Measurements from ENCODE around the gene ARHGAP15.

ARHGAP15 gene

GRCh38 chr2:143588746-143589145 is 459.5 kb downstream of the ARHGAP15 start:
- no peak overlapping the region for H3K4me3 ChIP-seq (ENCODE audit: control insufficient read depth, low read depth, low read length)
- no peak for DNase-seq (ENCODE audit: low read depth)
- no peak for TF ChIP-seq CTCF (IDR thresholded peaks at IDR 0.05; ENCODE audit: control insufficient read depth, insufficient read depth, low read depth, low read length, missing control alignments)

GRCh38 chr2:143594161-143594560 is 464.9 kb downstream of the ARHGAP15 start:
- H3K4me3 ChIP-seq (ENCODE audit: control insufficient read depth, low read depth, low read length) = no peak overlapping the region
- no peak for TF ChIP-seq CTCF (IDR thresholded peaks at IDR 0.05; ENCODE audit: control insufficient read depth, insufficient read depth, low read depth, low read length, missing control alignments)
- DNase-seq (ENCODE audit: low read depth) = no peak

DNA sequence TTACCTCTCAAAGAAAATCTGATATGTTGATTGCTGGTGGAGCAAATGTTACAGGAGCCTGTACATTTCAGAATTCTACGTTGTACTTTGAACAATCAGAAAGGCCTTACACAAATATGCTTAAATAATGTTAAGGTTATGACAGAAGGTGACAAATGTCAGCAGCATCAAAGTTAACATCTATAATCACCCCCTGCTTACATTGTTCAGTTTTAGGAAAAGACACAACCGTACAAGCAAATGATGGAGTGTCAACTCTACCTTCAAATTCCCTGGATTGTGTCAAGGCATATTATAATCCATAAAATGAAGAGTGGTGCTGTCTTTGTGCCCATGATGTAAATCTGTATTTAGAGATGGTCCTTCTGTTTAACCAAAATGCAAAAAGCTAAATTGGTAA is 465.5 kb downstream of the ARHGAP15 start:
- TF ChIP-seq CTCF (IDR thresholded peaks at IDR 0.05; ENCODE audit: control insufficient read depth, insufficient read depth, low read depth, low read length, missing control alignments) = no peak
- H3K4me3 ChIP-seq (ENCODE audit: control insufficient read depth, low read depth, low read length) = no peak overlapping the region
- DNase-seq (ENCODE audit: low read depth) = no peak

GRCh38 chr2:143600116-143600515 is 470.9 kb downstream of the ARHGAP15 start:
- no peak for DNase-seq (ENCODE audit: low read depth)
- no peak overlapping the region for H3K4me3 ChIP-seq (ENCODE audit: control insufficient read depth, low read depth, low read length)
- no peak for TF ChIP-seq CTCF (IDR thresholded peaks at IDR 0.05; ENCODE audit: control insufficient read depth, insufficient read depth, low read depth, low read length, missing control alignments)

- DNase-seq (ENCODE audit: low read depth) = no peak
- no peak for TF ChIP-seq CTCF (IDR thresholded peaks at IDR 0.05; ENCODE audit: control insufficient read depth, insufficient read depth, low read depth, low read length, missing control alignments)
These were observed 472.6 kb downstream of the ARHGAP15 start for GRCh38 chr2:143601828-143602227.

DNA sequence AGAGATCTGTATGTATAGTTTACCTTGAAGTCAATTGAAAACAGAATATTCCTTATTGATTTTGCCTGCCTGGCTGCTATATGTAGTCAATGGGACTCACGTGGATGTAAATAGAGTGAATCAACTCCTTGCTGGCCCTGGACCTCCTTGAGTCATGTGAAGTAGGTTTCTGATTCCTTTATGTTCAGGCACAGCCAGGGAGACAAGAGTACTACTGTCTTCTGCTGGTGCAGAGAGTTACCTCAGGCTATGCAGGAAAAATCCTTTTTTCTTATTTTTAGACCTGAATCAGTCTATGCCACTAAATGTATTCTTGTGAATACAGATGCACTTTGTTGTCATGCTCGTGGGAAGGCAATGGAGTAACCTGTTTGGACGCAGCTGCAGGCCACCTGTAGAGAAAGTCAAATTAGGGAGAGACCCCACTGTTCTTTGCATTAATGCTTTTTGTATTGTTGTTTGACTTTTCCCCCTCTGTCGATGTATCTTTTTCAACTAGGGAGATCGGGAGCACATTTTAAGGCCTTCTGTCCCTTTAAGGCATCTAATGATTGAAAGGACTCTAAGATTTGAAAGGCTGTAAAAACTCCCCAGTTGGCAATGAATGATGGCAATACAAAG is 473.9 kb downstream of the ARHGAP15 start:
- no peak for DNase-seq (ENCODE audit: low read depth)
- H3K4me3 ChIP-seq (ENCODE audit: control insufficient read depth, low read depth, low read length) = no peak overlapping the region
- TF ChIP-seq CTCF (IDR thresholded peaks at IDR 0.05; ENCODE audit: control insufficient read depth, insufficient read depth, low read depth, low read length, missing control alignments) = no peak

More at GRCh38 chr2:143601828-143602227, 472.6 kb downstream of the ARHGAP15 start:
- H3K4me3 ChIP-seq (ENCODE audit: control insufficient read depth, low read depth, low read length) = no peak overlapping the region

All from AG09309 (cell line).